ENCODE data around the gene TIMP1. TPM values are rescaled to one million over a fixed set of nuclear protein-coding genes. Genes with fewer than 3 reads are reported as not detected.

The TIMP1 gene
- 54.4 TPM for total RNA-seq

DNA sequence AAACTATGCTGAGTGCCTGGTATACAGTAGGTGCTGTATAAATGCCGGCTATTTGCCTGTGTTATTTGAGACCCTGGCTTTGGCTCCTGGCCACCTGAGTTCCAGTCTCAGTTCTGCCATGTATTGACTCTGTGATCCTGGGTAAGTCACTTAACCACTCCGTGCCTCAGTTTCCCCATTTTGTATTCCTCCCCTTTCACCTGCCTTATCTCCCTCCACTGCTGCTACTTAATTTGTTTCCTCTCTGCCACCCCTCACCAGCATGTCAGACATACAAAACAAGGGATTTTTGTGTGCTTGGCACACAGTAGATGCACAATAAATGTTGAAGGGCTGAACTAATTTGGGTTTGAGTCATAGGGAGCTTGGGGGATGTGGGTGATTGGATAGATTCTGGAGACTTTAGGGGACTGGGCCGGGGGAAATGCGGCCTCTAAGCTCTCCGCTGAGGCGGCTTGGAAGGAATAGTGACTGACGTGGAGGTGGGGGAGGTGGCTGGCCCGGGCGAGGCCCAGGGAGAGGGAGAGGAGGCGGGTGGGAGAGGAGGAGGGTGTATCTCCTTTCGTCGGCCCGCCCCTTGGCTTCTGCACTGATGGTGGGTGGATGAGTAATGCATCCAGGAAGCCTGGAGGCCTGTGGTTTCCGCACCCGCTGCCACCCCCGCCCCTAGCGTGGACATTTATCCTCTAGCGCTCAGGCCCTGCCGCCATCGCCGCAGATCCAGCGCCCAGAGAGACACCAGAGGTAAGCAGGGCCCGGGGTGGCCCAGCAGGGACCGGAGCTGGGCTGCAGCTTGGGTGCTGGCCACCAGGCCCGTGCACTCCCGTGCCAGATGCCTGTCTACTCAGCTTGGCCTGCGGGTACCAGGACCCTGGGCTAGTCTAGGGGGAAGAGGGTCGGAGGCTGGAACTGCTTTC, at the start of gene TIMP1:
TSS of gene TIMP1 (plus strand) at position 706 of the 917 bp plus-strand sequence. CDS start 980 bp downstream, outside the sequence.
- peak; percentile 93 for DNase-seq

DNA sequence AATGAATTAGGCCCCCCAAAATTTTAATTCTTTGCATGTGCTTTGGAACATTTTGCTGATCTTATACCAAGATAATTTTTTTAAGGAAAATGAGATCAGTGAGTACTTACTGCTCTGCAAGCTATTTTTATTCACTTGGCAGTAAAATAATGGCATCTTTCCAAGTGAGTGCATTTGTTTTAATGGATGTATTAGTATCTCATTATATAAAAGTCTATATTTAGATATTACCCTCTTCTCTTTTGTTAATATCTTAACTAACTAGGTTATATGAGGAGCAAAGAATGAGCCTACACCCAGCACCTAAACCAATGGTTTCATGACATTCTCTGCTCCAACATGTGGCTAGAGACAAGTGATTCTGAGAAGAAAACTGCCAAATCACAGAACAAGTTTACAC, 42.4 kb upstream of the TIMP1 start:
- DNase-seq, result peak; percentile 54

GRCh38 chrX:47540754-47541538, 41.3 kb upstream of the TIMP1 start:
- peak; percentile 95 for DNase-seq

DNA sequence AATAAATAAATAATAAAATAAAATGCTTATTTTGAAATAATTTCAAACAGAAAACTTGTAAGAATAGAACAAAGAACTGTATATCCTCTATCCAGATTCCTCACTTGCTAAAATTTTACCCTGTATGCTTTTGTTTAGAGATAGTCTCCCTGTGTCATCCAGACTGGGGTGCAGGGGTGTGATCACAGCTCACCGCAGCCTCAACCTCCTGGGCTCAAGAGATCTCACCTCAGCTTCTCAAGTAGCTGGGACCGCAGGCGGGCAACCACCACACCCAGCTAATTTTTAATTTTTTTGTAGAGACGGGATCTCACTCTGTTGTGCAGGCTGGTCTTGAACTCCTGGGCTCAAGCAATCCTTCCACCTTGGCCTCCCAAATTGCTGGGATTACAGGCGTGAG, 38.7 kb upstream of the TIMP1 start:
- no peak for DNase-seq

GRCh38 chrX:47556045-47556623, 26.1 kb upstream of the TIMP1 start:
- peak; percentile 94 for DNase-seq

GRCh38 chrX:47558436-47558835, 23.8 kb upstream of the TIMP1 start:
- no peak for DNase-seq

GRCh38 chrX:47560179-47560933, 21.9 kb upstream of the TIMP1 start:
- no peak for DNase-seq

DNA sequence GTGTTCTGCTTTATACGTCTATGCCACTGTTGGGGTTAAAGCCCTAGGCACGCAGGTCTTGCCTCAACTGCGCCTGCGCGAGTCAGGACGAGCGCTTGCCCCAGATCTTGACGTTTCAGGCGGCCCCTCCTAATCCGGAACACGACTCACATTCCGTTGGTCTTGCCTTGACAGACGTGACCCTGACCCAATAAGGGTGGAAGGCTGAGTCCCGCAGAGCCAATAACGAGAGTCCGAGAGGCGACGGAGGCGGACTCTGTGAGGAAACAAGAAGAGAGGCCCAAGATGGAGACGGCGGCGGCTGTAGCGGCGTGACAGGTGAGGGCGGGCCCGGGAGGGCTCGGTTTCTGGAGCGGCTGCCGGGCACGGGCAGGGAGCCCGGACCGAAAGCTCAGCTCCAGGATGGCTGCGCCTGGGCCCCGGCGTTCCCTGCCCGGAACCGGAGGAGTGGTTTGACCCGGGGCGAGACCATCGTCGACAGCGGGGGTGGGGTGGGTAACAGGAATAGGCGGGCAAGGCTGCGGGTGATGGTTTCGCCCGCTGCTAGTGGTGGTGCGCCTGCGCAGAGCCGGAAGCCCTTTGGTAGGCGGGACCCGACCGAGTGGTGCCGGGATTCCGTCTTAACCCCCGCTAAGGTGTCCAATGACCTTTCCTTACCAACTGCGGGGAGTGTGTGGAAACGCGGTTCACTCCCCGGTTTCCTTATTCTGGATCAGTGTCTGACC, 21.1 kb upstream of the TIMP1 start, which contains the start of gene ARAF:
TSS of gene ARAF (plus strand) at position 272 of the 725 bp plus-strand sequence. CDS start 1,763 bp downstream, outside the sequence.
- DNase-seq, result peak; percentile 99

- no peak for DNase-seq
Measured at GRCh38 chrX:47561659-47562151, 20.5 kb upstream of the TIMP1 start.

- DNase-seq, result peak; percentile 17
Measured at GRCh38 chrX:47562615-47563243, 19.5 kb upstream of the TIMP1 start.

- no peak for DNase-seq
Measured at GRCh38 chrX:47563801-47564315, 18.4 kb upstream of the TIMP1 start.

DNA sequence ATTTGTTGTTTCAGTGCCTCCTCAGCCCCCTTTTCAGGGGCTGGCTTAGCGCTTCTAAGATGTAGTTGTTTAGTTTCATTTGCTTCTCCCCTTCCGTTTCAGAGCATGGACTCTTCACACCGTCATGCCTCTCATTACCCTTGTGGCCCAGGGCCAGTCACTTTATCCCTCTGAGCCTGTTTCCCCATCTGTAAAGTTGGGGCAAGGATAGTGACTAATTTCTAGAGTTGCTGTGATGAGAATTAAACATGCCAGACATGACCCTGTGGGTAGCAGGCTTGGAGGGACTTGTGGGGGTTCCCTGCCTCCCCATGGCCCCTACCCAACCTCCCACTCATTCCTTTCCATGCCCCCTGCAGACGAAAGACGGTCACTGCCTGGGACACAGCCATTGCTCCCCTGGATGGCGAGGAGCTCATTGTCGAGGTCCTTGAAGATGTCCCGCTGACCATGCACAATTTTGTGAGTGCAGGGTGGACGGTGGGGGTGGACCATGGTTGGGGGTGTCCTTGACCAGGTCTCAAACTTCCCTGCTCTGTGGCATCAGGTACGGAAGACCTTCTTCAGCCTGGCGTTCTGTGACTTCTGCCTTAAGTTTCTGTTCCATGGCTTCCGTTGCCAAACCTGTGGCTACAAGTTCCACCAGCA, 17.7 kb upstream of the TIMP1 start:
- DNase-seq, result no peak

DNA sequence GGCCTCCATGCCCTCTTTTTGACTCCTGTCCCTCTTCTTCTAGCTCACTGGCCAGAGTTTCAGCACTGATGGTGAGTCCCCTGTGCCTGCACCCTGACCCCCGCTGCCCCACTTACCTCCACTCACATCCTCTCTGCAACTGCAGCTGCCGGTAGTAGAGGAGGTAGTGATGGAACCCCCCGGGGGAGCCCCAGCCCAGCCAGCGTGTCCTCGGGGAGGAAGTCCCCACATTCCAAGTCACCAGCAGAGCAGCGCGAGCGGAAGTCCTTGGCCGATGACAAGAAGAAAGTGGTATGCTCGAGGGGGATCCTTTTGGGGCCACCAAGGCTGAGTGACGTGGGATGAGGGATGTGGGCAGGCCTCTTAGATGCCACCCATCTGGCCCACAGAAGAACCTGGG, 15.4 kb upstream of the TIMP1 start:
- DNase-seq, result no peak

DNA sequence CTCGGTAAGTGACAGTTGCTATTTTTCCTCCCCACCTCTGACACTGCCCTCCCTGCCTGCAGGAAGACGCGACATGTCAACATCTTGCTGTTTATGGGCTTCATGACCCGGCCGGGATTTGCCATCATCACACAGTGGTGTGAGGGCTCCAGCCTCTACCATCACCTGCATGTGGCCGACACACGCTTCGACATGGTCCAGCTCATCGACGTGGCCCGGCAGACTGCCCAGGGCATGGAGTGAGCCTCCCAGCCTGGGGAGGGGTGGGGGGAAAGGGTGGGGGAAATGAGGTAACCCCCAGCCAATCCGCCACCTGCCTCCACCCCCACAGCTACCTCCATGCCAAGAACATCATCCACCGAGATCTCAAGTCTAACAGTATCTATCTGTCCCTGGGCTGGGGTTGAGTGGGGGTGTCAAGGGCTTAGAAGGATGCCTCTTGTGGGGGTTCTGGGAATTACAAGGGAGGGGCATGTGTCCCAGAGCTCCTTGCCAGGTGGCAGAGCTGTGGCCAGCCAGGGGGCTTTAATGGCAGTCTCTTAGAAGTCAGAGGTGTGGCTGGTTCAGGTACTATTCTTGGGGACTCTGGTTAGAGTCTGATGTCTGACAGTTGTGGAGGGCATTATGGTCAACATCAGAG, 13.5 kb upstream of the TIMP1 start:
- DNase-seq, result no peak

DNA sequence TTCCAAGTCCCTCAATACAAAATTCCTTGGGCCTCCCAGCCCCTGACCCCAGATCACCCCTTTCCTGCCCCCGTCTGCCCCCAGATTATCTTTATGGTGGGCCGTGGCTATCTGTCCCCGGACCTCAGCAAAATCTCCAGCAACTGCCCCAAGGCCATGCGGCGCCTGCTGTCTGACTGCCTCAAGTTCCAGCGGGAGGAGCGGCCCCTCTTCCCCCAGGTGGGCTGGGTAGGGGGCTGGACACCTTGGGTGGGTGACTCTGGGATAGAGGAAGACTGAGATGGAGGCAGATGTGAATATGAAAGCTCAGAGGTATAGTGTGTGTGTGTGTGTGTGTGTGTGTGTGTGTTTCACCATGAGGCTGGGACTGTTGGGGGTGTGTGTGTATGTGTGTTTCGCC, 11.4 kb upstream of the TIMP1 start:
- DNase-seq, result no peak

GRCh38 chrX:47571215-47571614, 11.0 kb upstream of the TIMP1 start:
- no peak for DNase-seq

DNA sequence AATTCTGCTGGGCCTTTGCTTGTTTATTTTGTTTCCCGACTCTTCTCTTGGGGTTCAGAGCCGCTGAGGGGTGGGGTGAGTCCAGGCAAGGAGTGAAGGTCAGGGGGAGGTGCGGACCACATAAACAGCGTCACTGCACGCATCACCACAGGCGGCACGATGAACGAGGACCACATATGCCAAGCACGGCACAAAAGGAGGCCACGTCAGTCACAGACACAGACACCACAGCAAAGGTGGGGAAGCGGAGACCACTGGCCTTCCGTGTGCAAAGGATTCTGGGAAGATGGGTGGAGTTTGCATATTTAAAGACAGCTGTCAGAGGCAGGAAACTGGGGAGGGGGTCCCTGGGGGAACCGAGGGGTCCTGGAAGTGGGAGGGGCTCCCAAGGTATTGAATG, 10.3 kb upstream of the TIMP1 start:
- DNase-seq, result no peak

DNA sequence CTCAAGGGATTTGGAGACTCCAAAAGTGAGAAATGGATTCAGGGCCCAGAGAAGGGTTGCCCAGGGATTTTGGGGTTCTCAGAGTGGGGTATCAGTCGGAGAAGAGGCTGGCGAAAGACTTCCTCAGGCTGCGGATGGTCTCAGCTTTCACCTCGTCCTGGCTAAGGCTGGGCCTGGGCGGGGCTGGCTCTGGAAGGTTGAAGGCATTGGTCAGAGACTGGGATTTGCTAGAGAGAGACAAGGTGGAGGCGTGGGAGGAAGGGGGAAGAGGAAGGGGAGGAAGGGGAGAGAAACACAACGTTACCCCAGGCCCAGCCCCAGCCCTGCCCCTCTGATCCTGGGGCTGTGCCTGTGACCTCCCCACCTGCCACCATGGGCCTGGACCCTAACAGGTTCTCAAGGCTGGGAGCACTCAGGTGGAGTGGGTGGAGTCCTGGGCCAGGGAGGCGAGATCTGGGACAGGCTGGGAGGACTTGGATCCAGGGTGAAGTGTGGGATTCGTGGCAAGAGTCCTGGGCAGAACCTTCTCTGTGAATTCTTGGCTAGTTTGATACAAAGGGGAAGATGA, 9.4 kb upstream of the TIMP1 start:
- DNase-seq, result no peak
